Immature natural killer cell (primary cell): Measurements from ENCODE around the gene MIS18A. TPM values are rescaled to one million over a fixed set of nuclear protein-coding genes. Genes with fewer than 3 reads are reported as not detected.

Experiments used
- DNase-seq, 3 donors: peaks; one replicate each; pipeline ENCODE4 v3.0.0; 2022; ENCODE audit warnings: mixed read lengths in 1 of 3
- H3K27ac Mint-ChIP-seq, 6 donors: one replicate each; pipeline ENCODE4 v1.8.0; 2020; ENCODE audit warnings: mixed read lengths in 6 of 6, mild to moderate bottlenecking in 5 of 6, inconsistent platforms in 4 of 6, moderate library complexity in 3 of 6
- H3K27me3 Mint-ChIP-seq, 3 donors: one replicate each; pipeline ENCODE4 v1.8.0; 2020 to 2021; ENCODE audit warnings: low read depth in 3 of 3, mild to moderate bottlenecking in 3 of 3, mixed read lengths in 3 of 3, moderate library complexity in 3 of 3, inconsistent platforms in 1 of 3
- H3K36me3 Mint-ChIP-seq, 3 donors: one replicate each; pipeline ENCODE4 v1.8.0; 2020; ENCODE audit warnings: mixed read lengths in 3 of 3, inconsistent platforms in 2 of 3, mild to moderate bottlenecking in 2 of 3
- H3K4me1 Mint-ChIP-seq, 2 donors: one replicate each; pipeline ENCODE4 v1.8.0; 2020; ENCODE audit warnings: inconsistent platforms in 2 of 2, mild to moderate bottlenecking in 2 of 2, mixed read lengths in 2 of 2, moderate library complexity in 1 of 2
- H3K4me3 Mint-ChIP-seq, 5 donors: one replicate each; pipeline ENCODE4 v1.8.0; 2020; ENCODE audit warnings: mild to moderate bottlenecking in 5 of 5, mixed read lengths in 5 of 5, inconsistent platforms in 3 of 5, moderate library complexity in 3 of 5
- H3K9me3 Mint-ChIP-seq, 6 donors: one replicate each; pipeline ENCODE4 v1.8.0; 2020; ENCODE audit warnings: mild to moderate bottlenecking in 6 of 6, mixed read lengths in 6 of 6, inconsistent platforms in 4 of 6, moderate library complexity in 3 of 6
- polyA plus RNA-seq, 3 donors: library from polyadenylated mRNA; unstranded; fragments of 300-500 nt; fragmentation: Illumina TruSeq; gene quantifications; one replicate each; pipeline ENCODE4 v1.2.3, GENCODE V29; 2021

The MIS18A gene
- polyA plus RNA-seq, 3 donors from 2014 or later: 6.3 to 10.3 (median 8.7) TPM

DNA sequence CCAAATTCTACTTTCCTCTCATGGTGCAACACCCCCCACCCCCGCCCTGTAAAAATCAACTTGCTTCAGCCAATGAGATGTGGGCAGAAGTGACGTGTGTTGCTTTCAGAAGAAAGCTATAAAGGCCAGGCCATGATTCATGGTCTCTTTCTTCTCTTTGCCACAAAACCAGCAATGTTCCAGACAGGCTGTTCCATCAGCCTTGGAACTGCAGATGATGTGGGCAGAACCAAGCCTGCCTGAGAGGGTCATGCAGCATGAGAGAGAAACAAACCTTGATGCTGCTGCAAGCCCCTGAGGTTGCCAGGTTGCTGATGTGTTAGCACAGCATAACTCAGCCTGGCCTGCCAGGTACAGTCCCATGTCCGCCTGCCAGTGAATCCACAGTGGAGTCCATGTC, 41.8 kb downstream of the MIS18A start:
- Mint-ChIP-seq H3K4me1 (no peaks in the 10 kb centered on the region), H3K4me3 (no peak overlapping the region), H3K36me3 (no peaks in the 10 kb centered on the region), H3K9me3 (peaks cover 0 to 1% (median 0%) of the 10 kb centered on the region in 6 donors), H3K27me3 (peaks cover 0 to 12% (median 8%) of the 10 kb centered on the region in 3 donors), H3K27ac (no peak overlapping the region)
- no peak for DNase-seq

DNA sequence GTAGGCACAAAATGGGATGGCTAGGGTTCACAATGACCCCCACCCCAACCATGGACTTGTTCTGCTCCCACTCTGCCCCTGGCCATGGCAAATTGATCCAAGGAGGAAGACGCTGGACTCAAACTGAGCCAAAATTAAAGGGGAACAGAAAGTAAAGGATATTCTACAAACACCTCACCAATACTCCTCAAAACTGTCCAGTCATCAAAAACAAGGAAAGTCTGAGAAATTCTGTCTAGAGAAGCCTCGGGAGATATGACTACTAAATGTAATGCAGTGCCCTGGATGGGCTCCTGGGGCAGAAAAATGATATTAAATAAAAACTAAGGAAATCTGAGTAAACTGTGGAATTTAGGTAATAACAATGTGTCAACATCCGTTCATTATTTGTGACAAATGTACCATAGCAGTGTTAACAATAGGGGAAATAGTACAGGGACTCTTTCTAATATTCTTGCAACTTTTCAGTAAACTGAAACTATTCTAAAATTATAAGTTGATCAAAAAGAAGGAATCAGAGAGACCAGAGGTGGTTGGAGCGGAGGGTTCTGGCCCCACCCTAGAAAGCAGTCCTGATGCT, 45.0 kb downstream of the MIS18A start:
- DNase-seq: no peak
- no peaks in the 10 kb centered on the region for H3K4me1 Mint-ChIP-seq
- H3K9me3 Mint-ChIP-seq: peaks cover 0 to 1% (median 0%) of the 10 kb centered on the region in 6 donors
- no peaks in the 10 kb centered on the region for H3K36me3 Mint-ChIP-seq
- no peak overlapping the region for H3K27ac Mint-ChIP-seq
- no peak overlapping the region for H3K4me3 Mint-ChIP-seq
- peaks cover 0 to 9% (median 8%) of the 10 kb centered on the region in 3 donors for H3K27me3 Mint-ChIP-seq

DNA sequence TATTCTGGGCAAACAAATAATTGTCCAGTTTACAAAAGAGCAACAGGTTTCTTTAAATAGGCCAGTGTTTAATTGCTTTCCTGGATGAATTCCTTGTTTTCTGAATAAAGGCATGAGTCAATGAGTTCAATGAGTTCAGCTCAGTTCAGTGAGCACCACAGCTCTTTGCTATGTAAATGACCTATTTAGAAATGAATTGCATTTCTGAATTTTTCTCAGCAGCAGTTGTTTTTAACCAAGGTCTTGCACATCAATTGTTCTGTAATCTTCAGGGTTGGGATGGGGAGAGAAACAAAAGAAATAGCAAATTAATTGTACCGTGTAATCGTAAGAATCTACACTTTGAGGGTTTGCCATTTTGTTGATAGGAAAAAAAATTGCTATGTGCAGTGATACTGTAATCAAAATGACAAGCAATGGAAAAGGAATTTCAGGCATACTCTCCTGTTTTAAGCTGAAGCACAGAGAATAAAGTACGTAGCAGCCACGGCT, 45.7 kb downstream of the MIS18A start:
- no peak overlapping the region for H3K4me3 Mint-ChIP-seq
- H3K4me1 Mint-ChIP-seq: no peaks in the 10 kb centered on the region
- H3K27me3 Mint-ChIP-seq: peaks cover 0 to 7% (median 5%) of the 10 kb centered on the region in 3 donors
- no peaks in the 10 kb centered on the region for H3K36me3 Mint-ChIP-seq
- peaks cover 0 to 1% (median 0%) of the 10 kb centered on the region in 6 donors for H3K9me3 Mint-ChIP-seq
- no peak overlapping the region for H3K27ac Mint-ChIP-seq
- no peak for DNase-seq

DNA sequence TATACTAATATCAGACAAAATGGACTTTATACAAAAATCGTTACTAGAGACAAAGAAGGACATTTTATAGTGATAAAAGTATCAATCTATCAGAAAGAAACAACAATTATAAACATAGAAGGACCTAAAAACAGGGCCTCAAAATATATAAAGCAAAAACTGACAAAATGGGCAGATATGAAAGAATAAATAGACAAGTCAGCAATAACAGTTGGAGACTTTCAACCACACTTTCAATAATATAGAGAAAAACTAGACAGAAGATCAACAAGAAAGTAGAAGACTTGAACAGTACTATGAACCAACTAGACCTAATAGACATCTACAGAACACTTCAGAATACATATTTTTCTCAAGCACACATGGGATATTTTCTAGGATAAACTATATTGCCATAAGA, 52.4 kb downstream of the MIS18A start:
- H3K27ac Mint-ChIP-seq: no peak overlapping the region
- peaks cover 0 to 6% (median 0%) of the 10 kb centered on the region in 3 donors for H3K36me3 Mint-ChIP-seq

More for the DNA sequence above, 52.4 kb downstream of the MIS18A start:
- no peaks in the 10 kb centered on the region for H3K4me1 Mint-ChIP-seq
- H3K27me3 Mint-ChIP-seq: peaks cover 0 to 19% (median 6%) of the 10 kb centered on the region in 3 donors
- no peak overlapping the region for H3K4me3 Mint-ChIP-seq
- H3K9me3 Mint-ChIP-seq: peaks cover 3 to 18% (median 10%) of the 10 kb centered on the region in 6 donors
- DNase-seq: no peak

Other genes with a start within 250 kb of the MIS18A start
- not detected for gene MRAP, start 19.8 kb upstream of the MIS18A start, polyA plus RNA-seq
- gene URB1, start 114.0 kb upstream of the MIS18A start, polyA plus RNA-seq: 1 to 10 TPM; 1.1 to 2.3 (median 1.3) TPM
- gene EVA1C, start 133.7 kb upstream of the MIS18A start, polyA plus RNA-seq: 10 to 100 TPM in 2 of 3 donors, 1 to 10 TPM in 1; 9.0 to 33.8 (median 20.0) TPM